C1 segment of cervical spinal cord (tissue), 14 donors: ENCODE measurements around the gene LRRC66.

Experiments
- DNase-seq, 14 donors: peaks; one replicate each; lab custom pipeline; 2025; lab: John Stamatoyannopoulos, UW

LRRC66 gene

GRCh38 chr4:52014903-52015302 is 5.3 kb downstream of the LRRC66 start:
- no peak for DNase-seq

GRCh38 chr4:52012651-52013050 is 7.5 kb downstream of the LRRC66 start:
- DNase-seq, result no peak

- DNase-seq, result no peak
Observed at GRCh38 chr4:52010986-52011385, 9.2 kb downstream of the LRRC66 start.

GRCh38 chr4:52006887-52007286 is 13.3 kb downstream of the LRRC66 start:
- DNase-seq, result no peak

- no peak for DNase-seq
Observed at GRCh38 chr4:52005604-52006273, 14.4 kb downstream of the LRRC66 start.

- DNase-seq, result no peak
Observed at GRCh38 chr4:52004414-52004813, 15.7 kb downstream of the LRRC66 start.

GRCh38 chr4:52001616-52002015 is 18.5 kb downstream of the LRRC66 start:
- DNase-seq, result no peak

GRCh38 chr4:51999250-51999649 is 20.9 kb downstream of the LRRC66 start:
- no peak for DNase-seq

- DNase-seq, result no peak
Observed at GRCh38 chr4:51998837-51999236, 21.3 kb downstream of the LRRC66 start.

- no peak for DNase-seq
Observed at GRCh38 chr4:51997647-51998046, 22.5 kb downstream of the LRRC66 start.

GRCh38 chr4:51995647-51996220 is 24.4 kb downstream of the LRRC66 start:
- DNase-seq, result no peak

- DNase-seq, result no peak
Observed at GRCh38 chr4:51965862-51966261, 54.3 kb downstream of the LRRC66 start.

- no peak for DNase-seq
Observed at GRCh38 chr4:51963841-51964517, 56.2 kb downstream of the LRRC66 start.

- no peak for DNase-seq
Observed at GRCh38 chr4:51960486-51960885, 59.7 kb downstream of the LRRC66 start.

- DNase-seq, result no peak
Observed at GRCh38 chr4:51958199-51958968, 61.8 kb downstream of the LRRC66 start.
